Activated effector memory CD4-positive, alpha-beta T cell treated with anti-CD3 and anti-CD28 coated beads, Interleukin-2, amount 50 U/mL, for 16 hours (primary cell): ENCODE results near the gene CHST2.

Experiments used
- DNase-seq: peaks from one replicate; pipeline ENCODE4 v3.0.0-alpha.2; 2020

The CHST2 gene

GRCh38 chr3:143170074-143170473 lies 50.5 kb downstream of the CHST2 start:
- no peak for DNase-seq

- DNase-seq = no peak
Measured at GRCh38 chr3:143170676-143171075, 51.1 kb downstream of the CHST2 start.

GRCh38 chr3:143171141-143171980 lies 51.8 kb downstream of the CHST2 start:
- DNase-seq = no peak

GRCh38 chr3:143172062-143172794 lies 52.7 kb downstream of the CHST2 start:
- DNase-seq = no peak

- DNase-seq = no peak
Measured at GRCh38 chr3:143172795-143173145, 53.2 kb downstream of the CHST2 start.

- DNase-seq = no peak
Measured at GRCh38 chr3:143173242-143173641, 53.7 kb downstream of the CHST2 start.
